ENCODE measurements around the gene AMER2.

The AMER2 gene

GRCh38 chr13:25171517-25172302 is at the start of gene AMER2:
AMER2 (minus strand) TSS chr13:25172288; CDS start chr13:25171619, 669 bp downstream.
- no peak for DNase-seq (ENCODE audit: low read depth in 2 of 2, low spot score in 1 of 2)

DNA sequence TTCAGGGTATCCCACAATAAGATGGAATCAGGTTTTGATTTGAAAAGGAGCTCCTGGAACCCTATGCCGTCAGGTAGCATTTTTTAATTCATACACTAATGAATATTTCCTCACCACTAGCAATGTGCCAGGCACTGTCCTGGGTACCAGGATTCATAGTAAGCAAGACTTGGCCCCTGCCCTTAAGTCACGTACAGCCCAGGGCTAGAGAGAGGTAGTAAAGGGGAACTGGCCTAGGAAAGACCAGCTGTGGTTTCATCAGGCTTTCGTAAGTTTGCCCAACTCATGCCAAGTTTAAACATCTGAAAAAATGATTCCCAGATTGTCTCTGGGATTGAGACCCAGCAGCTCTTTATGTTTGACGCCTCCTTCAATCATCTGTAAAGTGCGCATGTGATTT is 45.9 kb upstream of the AMER2 start:
- no peak for DNase-seq (ENCODE audit: low read depth in 2 of 2, low spot score in 1 of 2)

- no peak for DNase-seq (ENCODE audit: low read depth in 2 of 2, low spot score in 1 of 2)
These were observed 45.2 kb upstream of the AMER2 start for GRCh38 chr13:25217023-25217885.

DNA sequence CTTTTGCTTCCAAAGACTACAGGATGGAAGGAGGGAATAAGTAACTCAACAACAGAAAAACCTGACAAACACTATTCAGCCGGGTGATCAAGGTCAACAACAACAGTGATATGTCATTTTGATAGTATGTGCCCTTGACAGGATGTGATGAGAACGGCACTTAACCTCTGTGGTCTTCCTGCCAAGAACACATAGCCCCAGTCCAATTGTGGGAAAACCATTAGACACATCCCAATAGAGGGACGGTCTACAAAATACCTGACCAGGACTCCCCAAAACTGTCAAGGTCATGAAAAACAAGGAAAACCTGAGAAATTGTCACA is 43.1 kb upstream of the AMER2 start:
- DNase-seq (ENCODE audit: low read depth in 2 of 2, low spot score in 1 of 2) = no peak

DNA sequence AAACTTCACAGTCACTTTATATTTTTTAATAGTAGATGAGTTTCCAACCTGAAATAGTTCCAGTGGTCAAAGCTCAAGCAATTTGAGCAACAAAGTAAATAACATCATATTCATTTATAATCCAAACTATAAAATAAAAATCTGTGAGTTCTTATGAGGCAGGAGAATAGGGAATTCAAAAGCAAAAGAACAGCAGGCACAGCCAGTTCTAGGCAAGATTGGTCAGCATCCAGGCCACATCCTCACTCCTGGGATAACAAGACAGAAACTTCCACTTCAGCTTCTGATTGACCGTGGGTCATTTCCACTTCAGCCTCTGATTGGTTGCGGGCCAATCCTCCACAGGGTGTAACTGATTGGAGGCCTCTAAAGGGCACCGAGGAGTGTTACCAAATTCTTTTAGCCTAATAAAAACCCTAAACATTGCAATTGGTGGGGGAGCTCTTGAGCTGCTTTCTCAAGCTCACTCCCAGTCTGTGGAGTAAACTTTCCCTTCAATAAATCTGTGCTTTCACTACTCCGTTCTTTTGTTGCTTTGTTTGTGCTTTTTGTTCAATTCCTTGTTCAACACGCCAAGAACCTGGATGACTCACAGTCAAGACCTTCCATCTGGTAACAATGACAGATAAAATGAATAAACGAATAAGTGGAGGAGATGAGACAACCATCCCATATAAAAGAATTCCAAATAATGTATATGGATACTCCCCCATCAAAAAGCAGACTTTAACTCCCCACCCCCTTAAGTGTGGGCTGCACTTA is 42.6 kb upstream of the AMER2 start:
- DNase-seq (ENCODE audit: low read depth in 2 of 2, low spot score in 1 of 2) = no peak

GRCh38 chr13:25213715-25214114 is 41.6 kb upstream of the AMER2 start:
- no peak for DNase-seq (ENCODE audit: low read depth in 2 of 2, low spot score in 1 of 2)

DNA sequence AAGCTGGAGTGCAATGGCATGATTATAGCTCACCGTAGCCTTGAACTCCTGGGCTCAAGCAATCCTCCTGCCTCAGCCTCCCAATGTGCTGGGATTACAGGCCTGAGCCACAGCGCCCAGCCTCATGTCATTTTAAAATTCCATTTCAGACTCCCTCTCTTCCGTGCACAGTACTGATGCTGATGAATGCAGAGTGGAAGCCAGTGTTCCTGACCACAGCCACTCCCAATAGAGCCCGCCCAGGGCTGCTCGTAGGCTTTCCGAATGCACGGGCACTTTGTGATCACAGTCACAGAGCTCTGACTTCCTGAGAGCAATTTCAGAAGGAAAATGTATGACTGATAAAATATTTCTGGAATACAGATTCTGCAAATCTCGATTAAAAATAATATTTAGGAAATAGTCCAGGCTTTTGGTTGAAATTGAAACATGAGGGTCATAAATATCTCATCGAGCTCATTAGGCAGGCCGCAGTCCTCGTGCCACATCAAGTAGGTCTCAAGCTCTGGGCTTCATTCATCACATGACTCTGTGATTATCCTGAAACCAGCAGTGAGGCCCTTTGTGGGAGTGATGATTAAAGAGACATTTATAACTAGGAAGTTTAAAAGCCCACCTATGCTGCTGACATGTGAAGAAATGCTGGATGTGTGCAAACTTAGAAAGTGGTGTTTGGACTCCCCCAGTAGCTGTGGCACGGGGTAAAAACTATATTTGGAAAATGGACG is 38.9 kb upstream of the AMER2 start:
- DNase-seq (ENCODE audit: low read depth in 2 of 2, low spot score in 1 of 2) = no peak

- DNase-seq (ENCODE audit: low read depth in 2 of 2, low spot score in 1 of 2) = no peak
These were observed 35.3 kb upstream of the AMER2 start for GRCh38 chr13:25207291-25207810.

DNA sequence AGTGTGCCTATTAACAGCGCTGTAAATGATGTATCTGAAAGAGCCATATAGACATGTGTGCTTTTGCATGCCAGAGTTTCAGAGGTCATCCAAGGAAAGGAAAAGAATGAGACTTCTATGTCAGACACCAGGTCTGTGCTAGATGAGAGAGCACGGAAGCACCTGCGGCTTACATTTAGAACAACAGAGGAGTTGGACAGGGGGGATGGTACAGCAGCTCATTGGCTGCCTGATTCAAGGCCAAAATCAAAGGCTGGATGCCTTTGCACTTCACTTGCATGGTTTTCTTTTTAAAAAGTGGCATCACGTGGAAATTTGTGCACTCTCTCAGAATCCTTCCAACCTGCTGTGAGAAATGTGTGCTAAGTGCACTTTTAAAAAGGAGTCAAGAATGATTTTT is 32.8 kb upstream of the AMER2 start:
- no peak for DNase-seq (ENCODE audit: low read depth in 2 of 2, low spot score in 1 of 2)

GRCh38 chr13:25203127-25203740 is 31.1 kb upstream of the AMER2 start:
- no peak for DNase-seq (ENCODE audit: low read depth in 2 of 2, low spot score in 1 of 2)

DNA sequence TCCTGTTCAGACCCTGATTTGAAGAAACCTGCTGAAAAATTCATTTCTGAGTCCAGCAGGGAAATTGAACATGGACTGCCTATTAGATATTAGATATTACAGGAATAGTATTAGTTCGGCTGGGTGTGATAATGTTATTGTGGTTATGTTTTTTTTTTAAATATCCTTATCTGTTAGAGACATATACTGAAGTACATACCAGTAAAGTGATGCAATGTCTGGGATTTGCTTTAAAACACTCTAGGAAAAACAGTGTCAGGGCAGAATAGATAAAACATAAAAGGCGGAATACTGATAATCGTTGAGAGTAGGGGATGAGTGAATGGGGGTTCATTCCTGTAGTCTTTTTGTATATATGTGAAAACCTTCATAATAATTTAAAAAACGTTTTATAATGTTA is 28.7 kb upstream of the AMER2 start:
- no peak for DNase-seq (ENCODE audit: low read depth in 2 of 2, low spot score in 1 of 2)

- DNase-seq (ENCODE audit: low read depth in 2 of 2, low spot score in 1 of 2) = no peak
These were observed 26.6 kb upstream of the AMER2 start for GRCh38 chr13:25198647-25199046.

DNA sequence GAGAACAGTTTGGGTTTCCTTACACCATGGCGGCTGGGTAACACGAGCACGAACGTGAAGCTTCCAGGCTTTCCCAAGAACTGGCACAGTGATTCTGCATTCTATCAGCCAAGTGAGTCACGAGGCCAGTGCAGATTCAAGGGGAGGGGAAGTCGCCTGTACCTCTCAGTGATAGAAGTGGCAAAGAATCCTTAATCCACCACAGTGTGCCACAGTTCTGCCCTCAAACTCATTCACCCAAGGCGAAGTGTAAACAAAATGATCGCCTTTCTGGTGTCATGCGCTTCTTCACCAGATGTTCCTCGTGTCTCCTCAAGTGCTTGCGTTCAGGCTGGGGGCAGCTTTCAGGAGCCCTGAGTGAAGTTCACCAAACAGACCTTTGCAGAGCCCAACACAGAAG is 24.9 kb upstream of the AMER2 start:
- DNase-seq (ENCODE audit: low read depth in 2 of 2, low spot score in 1 of 2) = no peak

DNA sequence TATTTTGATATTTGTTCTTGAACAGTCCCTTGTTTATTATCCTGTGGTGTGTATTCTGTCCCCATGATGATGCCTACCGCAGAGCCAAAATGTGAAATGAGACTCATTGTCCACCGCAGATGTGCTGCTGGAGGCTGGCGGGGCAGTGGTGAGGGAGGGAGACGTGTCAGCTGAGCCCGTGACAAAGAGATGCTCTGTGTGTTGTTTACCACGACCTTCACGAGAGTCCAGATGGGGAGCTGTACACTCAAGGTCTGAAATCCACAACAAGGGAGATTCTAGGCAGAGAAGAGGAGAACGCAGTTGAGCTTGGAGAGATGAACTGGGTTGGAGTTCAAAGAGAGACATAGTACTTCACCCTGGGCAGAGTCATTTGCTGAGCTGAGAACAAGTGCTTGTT is 20.8 kb upstream of the AMER2 start:
- no peak for DNase-seq (ENCODE audit: low read depth in 2 of 2, low spot score in 1 of 2)

DNA sequence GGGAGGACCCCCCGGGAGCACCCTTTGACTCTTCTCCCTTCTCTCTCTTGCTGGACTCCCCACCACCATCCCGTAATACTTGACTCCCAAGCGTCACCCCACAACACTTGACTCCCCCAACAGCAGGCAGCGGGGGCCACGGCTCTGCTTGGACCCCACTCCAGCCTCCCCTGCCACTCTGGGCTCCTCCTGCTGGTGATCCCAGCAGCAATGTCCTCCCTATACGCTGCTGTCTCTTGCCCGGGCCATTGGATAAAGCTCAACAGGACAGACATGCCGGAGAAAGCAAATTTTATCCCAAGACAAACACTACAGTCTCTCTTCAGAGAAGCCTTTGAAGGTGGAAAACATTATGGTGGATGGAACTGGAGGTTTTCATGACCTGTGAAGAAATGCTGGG is 20.4 kb upstream of the AMER2 start:
- DNase-seq (ENCODE audit: low read depth in 2 of 2, low spot score in 1 of 2) = no peak

- no peak for DNase-seq (ENCODE audit: low read depth in 2 of 2, low spot score in 1 of 2)
These were observed 20.0 kb upstream of the AMER2 start for GRCh38 chr13:25192052-25192451.

- DNase-seq (ENCODE audit: low read depth in 2 of 2, low spot score in 1 of 2) = no peak
These were observed 18.7 kb upstream of the AMER2 start for GRCh38 chr13:25190771-25191170.

- DNase-seq (ENCODE audit: low read depth in 2 of 2, low spot score in 1 of 2) = no peak
These were observed 18.2 kb upstream of the AMER2 start for GRCh38 chr13:25190256-25190655.

- DNase-seq (ENCODE audit: low read depth in 2 of 2, low spot score in 1 of 2) = no peak
These were observed 15.5 kb upstream of the AMER2 start for GRCh38 chr13:25187596-25187995.

DNA sequence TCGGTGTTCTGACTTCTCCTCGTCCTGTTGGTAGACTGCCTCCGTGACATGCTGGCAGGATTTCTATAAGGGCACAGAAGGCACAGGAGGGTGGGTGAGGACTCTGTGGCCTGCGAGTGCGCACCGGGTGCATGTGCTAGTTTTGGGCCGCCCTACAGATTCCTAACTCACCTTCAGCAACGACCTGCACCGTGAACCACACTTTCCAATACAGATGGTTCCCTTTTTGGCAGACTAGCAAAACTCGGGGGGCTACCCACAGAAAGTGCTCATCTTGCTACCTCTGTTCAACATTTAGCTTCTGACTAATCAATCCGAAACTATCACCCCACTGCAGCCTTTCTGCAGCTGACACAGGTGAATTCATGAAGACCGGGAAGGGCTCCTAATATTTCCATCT is 14.1 kb upstream of the AMER2 start:
- DNase-seq (ENCODE audit: low read depth in 2 of 2, low spot score in 1 of 2) = no peak

DNA sequence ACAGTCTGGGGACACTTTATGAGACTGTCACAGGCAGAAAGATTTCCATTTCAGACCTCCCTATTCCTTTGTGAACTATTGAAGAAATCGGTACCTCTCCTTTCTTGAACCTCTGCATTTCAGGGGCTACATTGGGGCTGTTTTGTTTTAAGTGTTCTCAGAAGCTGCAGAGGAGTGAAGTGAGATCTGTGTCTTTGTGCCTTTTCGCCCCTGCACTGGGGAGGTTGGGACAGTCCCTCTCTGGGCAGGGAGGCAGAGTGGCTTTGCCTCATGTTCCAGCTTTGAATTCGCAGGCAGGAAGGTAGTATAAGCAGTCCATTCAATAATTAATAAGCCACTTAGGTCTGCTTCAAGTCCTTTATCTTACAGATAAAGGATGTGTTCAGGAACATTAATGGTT is 9.5 kb upstream of the AMER2 start:
- DNase-seq (ENCODE audit: low read depth in 2 of 2, low spot score in 1 of 2) = no peak

All from stimulated activated CD8-positive, alpha-beta memory T cell treated with anti-CD3 and anti-CD28 coated beads, Interleukin-4, amount 100 ng/mL, for 1 hour (primary cell).